CD8-positive, alpha-beta memory T cell (primary cell): ENCODE data around the gene KRTDAP. TPM values are rescaled to one million over a fixed set of nuclear protein-coding genes. Genes with fewer than 3 reads are reported as not detected.

ENCODE experiments used
- CTCF ChIA-PET: fragments of 350-600 bp; sonication (Branson Sonifier 250); formaldehyde crosslinking; loops from one replicate; lab custom pipeline; 2021; ENCODE audit warnings: antibody characterized with exemption; lab: Charles Lee
- POLR2A ChIA-PET: fragments of 350-600 bp; sonication (Branson Sonifier 250); formaldehyde crosslinking; loops from one replicate; lab custom pipeline; 2021; ENCODE audit warnings: antibody characterized with exemption; lab: Charles Lee
- DNase-seq, 5 donors: peaks; one replicate each; pipeline versions ENCODE4 v3.0.0 to v3.0.0-alpha.2; 2020 to 2022; ENCODE audit warnings: mixed read lengths in 1 of 5
- H3K27ac ChIP-seq: one replicate; pipeline ENCODE4 v1.7.0; 2013; ENCODE audit warnings: low read depth, mild to moderate bottlenecking, low read length, moderate library complexity
- H3K27me3 ChIP-seq: 2 replicates; pipeline ENCODE4 v1.7.0; 2013; ENCODE audit warnings: low read length, mild to moderate bottlenecking; ENCODE audit not compliant: insufficient read depth, poor library complexity, severe bottlenecking
- H3K36me3 ChIP-seq: 2 replicates; pipeline ENCODE4 v1.7.0; 2013; ENCODE audit warnings: mild to moderate bottlenecking, low read length, moderate library complexity; ENCODE audit not compliant: insufficient read depth
- H3K4me1 ChIP-seq: 2 replicates; pipeline ENCODE4 v1.7.0; 2013; ENCODE audit warnings: mild to moderate bottlenecking, low read length, moderate library complexity; ENCODE audit not compliant: insufficient read depth
- H3K4me3 ChIP-seq: 2 replicates; pipeline ENCODE4 v1.7.0; 2013; ENCODE audit warnings: mild to moderate bottlenecking, low read length
- H3K9me3 ChIP-seq: 2 replicates; pipeline ENCODE4 v1.7.0; 2013; ENCODE audit warnings: mild to moderate bottlenecking, low read length
- H3K27ac Mint-ChIP-seq, 8 donors: one replicate each; pipeline ENCODE4 v1.8.0; 2020 to 2021; ENCODE audit warnings: mixed read lengths in 8 of 8, mild to moderate bottlenecking in 6 of 8, inconsistent platforms in 3 of 8, moderate library complexity in 3 of 8
- H3K27me3 Mint-ChIP-seq, 2 donors: one replicate each; pipeline ENCODE4 v1.8.0; 2020 to 2021; ENCODE audit warnings: mixed read lengths in 2 of 2, mild to moderate bottlenecking in 1 of 2, moderate library complexity in 1 of 2
- H3K36me3 Mint-ChIP-seq, 3 donors: one replicate each; pipeline ENCODE4 v1.8.0; 2020 to 2021; ENCODE audit warnings: mixed read lengths in 3 of 3, inconsistent platforms in 1 of 3, mild to moderate bottlenecking in 1 of 3
- H3K4me1 Mint-ChIP-seq, 3 donors: one replicate each; pipeline ENCODE4 v1.8.0; 2020 to 2021; ENCODE audit warnings: mixed read lengths in 3 of 3, inconsistent platforms in 1 of 3, mild to moderate bottlenecking in 1 of 3
- H3K4me3 Mint-ChIP-seq, 7 donors: one replicate each; pipeline ENCODE4 v1.8.0; 2020 to 2021; ENCODE audit warnings: mixed read lengths in 7 of 7, mild to moderate bottlenecking in 6 of 7, moderate library complexity in 4 of 7, inconsistent platforms in 2 of 7
- H3K9me3 Mint-ChIP-seq, 5 donors: one replicate each; pipeline ENCODE4 v1.8.0; 2020 to 2022; ENCODE audit warnings: mixed read lengths in 5 of 5, mild to moderate bottlenecking in 3 of 5, moderate library complexity in 2 of 5, inconsistent platforms in 1 of 5
- polyA plus RNA-seq: library from polyadenylated mRNA; unstranded; fragments of 300-500 nt; fragmentation: Illumina TruSeq; gene quantifications from one replicate; pipeline ENCODE4 v1.2.3, GENCODE V29; 2021
- total RNA-seq, 2 experiments: library from RNA; stranded (reverse); gene quantifications; one replicate each; pipeline ENCODE4 v1.2.3, GENCODE V29; 2021

The KRTDAP gene
- total and polyA plus RNA-seq, 3 experiments from 2014 or later: not detected

- no peaks in the 10 kb centered on the region for H3K9me3 Mint-ChIP-seq
- DNase-seq: no peak
- ChIA-PET CTCF (interaction anchor here (0.6 to 1.2 kb wide), 2 partner anchors 38 to 472 kb away, joined by 3 to 4 read pairs; no protein-coding TSS in a partner anchor), POLR2A (no interaction called here)
- H3K27ac Mint-ChIP-seq: peak overlapping the region in 1 of 8 donors; percentile 15
- H3K27me3 Mint-ChIP-seq: peaks cover 0 to 2% of the 10 kb centered on the region in 2 donors
- H3K9me3 ChIP-seq: no peaks in the 10 kb centered on the region
- H3K4me1 Mint-ChIP-seq: peaks cover 32 to 55% (median 42%) of the 10 kb centered on the region in 3 donors
- no peaks in the 10 kb centered on the region for H3K27me3 ChIP-seq
- H3K27ac ChIP-seq: no peak overlapping the region
- H3K4me1 ChIP-seq: peaks cover 20% of the 10 kb centered on the region
- no peaks in the 10 kb centered on the region for H3K36me3 ChIP-seq
- H3K4me3 ChIP-seq: no peak overlapping the region
- no peak overlapping the region for H3K4me3 Mint-ChIP-seq
- no peaks in the 10 kb centered on the region for H3K36me3 Mint-ChIP-seq
Observed at GRCh38 chr19:35457173-35457572, 33.1 kb downstream of the KRTDAP start.

- no peak overlapping the region for H3K4me3 Mint-ChIP-seq
Observed at GRCh38 chr19:35455616-35456201, 34.6 kb downstream of the KRTDAP start.

GRCh38 chr19:35454663-35455062, 35.6 kb downstream of the KRTDAP start:
- no peak overlapping the region for H3K4me3 Mint-ChIP-seq
- H3K27ac ChIP-seq: no peak overlapping the region

More at GRCh38 chr19:35455616-35456201, 34.6 kb downstream of the KRTDAP start:
- Mint-ChIP-seq H3K27ac (peak overlapping the region in 1 of 8 donors; percentile 45), H3K9me3 (no peaks in the 10 kb centered on the region), H3K27me3 (peaks cover 0 to 1% of the 10 kb centered on the region in 2 donors), H3K36me3 (no peaks in the 10 kb centered on the region), H3K4me1 (peaks cover 37 to 64% (median 47%) of the 10 kb centered on the region in 3 donors)
- DNase-seq: no peak
- no peak overlapping the region for H3K4me3 ChIP-seq
- H3K36me3 ChIP-seq: no peaks in the 10 kb centered on the region
- CTCF ChIA-PET: interaction anchor here (1.3 to 1.7 kb wide), 2 partner anchors 8 to 55 kb away, joined by 4 read pairs; no protein-coding TSS in a partner anchor
- H3K27me3 ChIP-seq: no peaks in the 10 kb centered on the region
- POLR2A ChIA-PET: no interaction called here
- no peak overlapping the region for H3K27ac ChIP-seq
- H3K9me3 ChIP-seq: no peaks in the 10 kb centered on the region
- peaks cover 23% of the 10 kb centered on the region for H3K4me1 ChIP-seq

DNA sequence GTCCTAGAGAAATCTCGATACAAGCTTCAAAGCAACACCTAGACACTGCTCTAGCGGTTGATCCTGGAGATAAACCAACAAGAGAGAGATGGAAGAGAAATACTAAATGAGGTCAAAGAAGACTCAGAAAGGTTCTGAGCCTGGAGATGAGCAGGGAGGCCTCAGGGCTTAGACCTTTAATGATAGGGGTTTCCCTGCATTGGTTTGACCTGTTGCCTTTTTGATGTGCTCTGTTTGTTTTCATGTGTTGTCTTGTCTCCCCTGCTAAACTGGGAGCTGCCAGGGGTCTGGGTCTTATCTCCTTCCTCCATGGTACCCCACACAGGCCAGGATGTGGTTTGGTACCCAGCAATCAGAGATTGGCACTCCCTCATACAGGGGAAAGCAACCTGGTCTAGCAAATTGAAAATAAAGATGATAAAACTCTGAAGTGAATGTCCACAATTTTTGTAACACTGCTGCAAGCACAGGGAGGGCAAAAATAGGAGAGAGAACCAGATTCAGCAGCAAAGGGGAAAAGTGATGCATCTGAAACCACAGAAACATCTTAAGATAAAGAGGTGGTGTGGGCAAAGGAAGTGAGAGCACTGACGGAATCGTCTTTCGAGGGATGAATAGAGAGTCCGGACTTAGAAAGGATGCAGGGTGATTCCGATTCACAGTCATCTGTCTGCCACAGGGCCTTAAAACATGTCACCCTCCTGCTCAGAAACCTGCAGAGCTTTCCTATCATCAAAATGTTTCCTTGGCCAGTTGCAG, 38.7 kb downstream of the KRTDAP start:
- no peak overlapping the region for H3K27ac ChIP-seq
- Mint-ChIP-seq H3K27me3 (peaks cover 4 to 9% of the 10 kb centered on the region in 2 donors), H3K36me3 (no peaks in the 10 kb centered on the region), H3K27ac (peak overlapping the region; percentile 0 to 86 (median 72)), H3K4me1 (peaks cover 38 to 64% (median 64%) of the 10 kb centered on the region in 3 donors), H3K4me3 (peak overlapping the region in 6 of 7 donors; percentile 4 to 63 (median 55)), H3K9me3 (no peaks in the 10 kb centered on the region)
- H3K4me1 ChIP-seq: peaks cover 23% of the 10 kb centered on the region
- ChIA-PET CTCF (interaction anchor here (1.1 to 1.6 kb wide), 3 partner anchors 9 to 17 kb away, joined by 4 to 6 read pairs (median 5); no protein-coding TSS in a partner anchor), POLR2A (interaction anchor here (2.0 kb wide), 1 partner anchor 11 kb away, joined by 9 read pairs; no protein-coding TSS in a partner anchor)
- no peaks in the 10 kb centered on the region for H3K9me3 ChIP-seq
- DNase-seq: peak in 1 of 5 donors; percentile 40
- no peaks in the 10 kb centered on the region for H3K27me3 ChIP-seq
- no peaks in the 10 kb centered on the region for H3K36me3 ChIP-seq
- H3K4me3 ChIP-seq: no peak overlapping the region

More at GRCh38 chr19:35454663-35455062, 35.6 kb downstream of the KRTDAP start:
- H3K36me3 ChIP-seq: no peaks in the 10 kb centered on the region
- peaks cover 28% of the 10 kb centered on the region for H3K4me1 ChIP-seq
- Mint-ChIP-seq H3K4me1 (peaks cover 35 to 65% (median 47%) of the 10 kb centered on the region in 3 donors), H3K27ac (no peak overlapping the region), H3K9me3 (no peaks in the 10 kb centered on the region), H3K36me3 (no peaks in the 10 kb centered on the region), H3K27me3 (no peaks in the 10 kb centered on the region)
- no peak for DNase-seq
- ChIA-PET POLR2A (no interaction called here), CTCF (interaction anchor here (1.3 to 2.3 kb wide), 3 partner anchors 9 to 56 kb away, joined by 4 to 6 read pairs (median 4); no protein-coding TSS in a partner anchor)
- H3K9me3 ChIP-seq: no peaks in the 10 kb centered on the region
- H3K4me3 ChIP-seq: no peak overlapping the region
- no peaks in the 10 kb centered on the region for H3K27me3 ChIP-seq

DNA sequence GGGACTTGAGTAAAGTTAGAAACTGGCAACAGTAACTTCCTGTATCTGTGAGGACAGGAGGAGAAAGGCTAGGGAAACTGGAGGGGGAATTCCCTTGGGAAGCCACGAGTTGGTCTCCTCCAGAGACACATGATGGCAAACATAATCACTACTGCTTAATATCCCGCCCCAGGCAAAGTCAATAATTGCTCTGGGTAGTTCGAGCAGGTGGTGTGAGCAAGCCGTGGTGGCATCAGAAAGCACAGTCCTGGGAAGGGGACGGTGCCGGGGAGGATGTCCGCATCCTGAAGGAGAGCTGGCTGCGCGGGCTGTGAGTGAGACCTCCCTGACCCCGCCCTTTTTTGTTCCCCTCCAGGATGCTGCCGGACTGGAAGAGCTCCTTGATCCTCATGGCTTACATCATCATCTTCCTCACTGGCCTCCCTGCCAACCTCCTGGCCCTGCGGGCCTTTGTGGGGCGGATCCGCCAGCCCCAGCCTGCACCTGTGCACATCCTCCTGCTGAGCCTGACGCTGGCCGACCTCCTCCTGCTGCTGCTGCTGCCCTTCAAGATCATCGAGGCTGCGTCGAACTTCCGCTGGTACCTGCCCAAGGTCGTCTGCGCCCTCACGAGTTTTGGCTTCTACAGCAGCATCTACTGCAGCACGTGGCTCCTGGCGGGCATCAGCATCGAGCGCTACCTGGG, 40.8 kb downstream of the KRTDAP start:
- Histone ChIP-seq H3K27ac (no peak overlapping the region), H3K4me3 (no peak overlapping the region), H3K27me3 (no peaks in the 10 kb centered on the region), H3K9me3 (no peaks in the 10 kb centered on the region), H3K4me1 (peaks cover 33% of the 10 kb centered on the region), H3K36me3 (no peaks in the 10 kb centered on the region)
- ChIA-PET CTCF (no interaction called here), POLR2A (no interaction called here)
- H3K27me3 Mint-ChIP-seq: peaks cover 4 to 9% of the 10 kb centered on the region in 2 donors
- peaks cover 0 to 2% (median 0%) of the 10 kb centered on the region in 3 donors for H3K36me3 Mint-ChIP-seq
- H3K9me3 Mint-ChIP-seq: no peaks in the 10 kb centered on the region
- H3K4me1 Mint-ChIP-seq: peaks cover 49 to 71% (median 70%) of the 10 kb centered on the region in 3 donors
- DNase-seq: no peak
- peak overlapping the region in 3 of 8 donors; percentile 42 to 84 (median 75) for H3K27ac Mint-ChIP-seq
- no peak overlapping the region for H3K4me3 Mint-ChIP-seq

GRCh38 chr19:35447606-35448469, 42.4 kb downstream of the KRTDAP start, which contains the start of gene FFAR2:
Gene FFAR2, plus strand, starts transcription at chr19:35448257. Its CDS starts 1,458 bp downstream, at chr19:35449715.
- H3K27me3 ChIP-seq: no peaks in the 10 kb centered on the region
- Mint-ChIP-seq H3K4me1 (peaks cover 45 to 66% (median 64%) of the 10 kb centered on the region in 3 donors), H3K36me3 (peaks cover 0 to 2% (median 0%) of the 10 kb centered on the region in 3 donors), H3K27ac (peak within 1 kb of the TSS in 6 of 8 donors; percentile 19 to 95 (median 70)), H3K9me3 (no peaks in the 10 kb centered on the region), H3K27me3 (peaks cover 4 to 9% of the 10 kb centered on the region in 2 donors), H3K4me3 (no peak within 1 kb of the TSS)
- CTCF ChIA-PET: interaction anchor here (1.1 kb wide), 1 partner anchor 44 kb away, joined by 3 read pairs; no protein-coding TSS in a partner anchor
- peaks cover 33% of the 10 kb centered on the region for H3K4me1 ChIP-seq
- POLR2A ChIA-PET: interaction anchor here (0.7 kb wide), 1 partner anchor 336 kb away, joined by 5 read pairs; no protein-coding TSS in a partner anchor
- H3K9me3 ChIP-seq: no peaks in the 10 kb centered on the region
- DNase-seq: no peak
- H3K4me3 ChIP-seq: no peak within 1 kb of the TSS
- no peaks in the 10 kb centered on the region for H3K36me3 ChIP-seq
- H3K27ac ChIP-seq: no peak within 1 kb of the TSS
